WERI-Rb-1 (cell line): ENCODE results near the gene SUSD4.

ENCODE experiments used
- DNase-seq: peaks from one replicate; pipeline ENCODE4 v3.0.0-alpha.2; 2020
- H3K27ac ChIP-seq: fragments of 250-450 bp; sonication (Bioruptor Pico); 2 replicates; pipeline ENCODE4 v1.5.1; 2020; ENCODE audit warnings: mild to moderate bottlenecking, moderate library complexity
- H3K27me3 ChIP-seq: fragments of 250-450 bp; sonication (Bioruptor Pico); 2 replicates; pipeline ENCODE4 v1.5.1; 2021; ENCODE audit warnings: mild to moderate bottlenecking, low read depth, moderate library complexity; ENCODE audit not compliant: insufficient read depth, severe bottlenecking
- H3K36me3 ChIP-seq: fragments of 250-450 bp; sonication (Bioruptor Pico); 2 replicates; pipeline ENCODE4 v1.5.1; 2020; ENCODE audit warnings: mild to moderate bottlenecking, moderate library complexity
- H3K4me3 ChIP-seq: 2 replicates; pipeline ENCODE4 v1.5.1; 2011; ENCODE audit warnings: low read depth, mild to moderate bottlenecking, control low read depth, low read length
- H3K9me3 ChIP-seq: fragments of 250-450 bp; sonication (Bioruptor Pico); 2 replicates; pipeline ENCODE4 v1.5.1; 2021; ENCODE audit warnings: mild to moderate bottlenecking, moderate library complexity; ENCODE audit not compliant: severe bottlenecking
- TF ChIP-seq, protein P1 (sequence below): IDR thresholded peaks from 2 replicates; pipeline ENCODE4 v1.5.1; 2011; ENCODE audit warnings: low read depth, mild to moderate bottlenecking, control low read depth, inconsistent platforms, low read length

SUSD4 gene

DNA sequence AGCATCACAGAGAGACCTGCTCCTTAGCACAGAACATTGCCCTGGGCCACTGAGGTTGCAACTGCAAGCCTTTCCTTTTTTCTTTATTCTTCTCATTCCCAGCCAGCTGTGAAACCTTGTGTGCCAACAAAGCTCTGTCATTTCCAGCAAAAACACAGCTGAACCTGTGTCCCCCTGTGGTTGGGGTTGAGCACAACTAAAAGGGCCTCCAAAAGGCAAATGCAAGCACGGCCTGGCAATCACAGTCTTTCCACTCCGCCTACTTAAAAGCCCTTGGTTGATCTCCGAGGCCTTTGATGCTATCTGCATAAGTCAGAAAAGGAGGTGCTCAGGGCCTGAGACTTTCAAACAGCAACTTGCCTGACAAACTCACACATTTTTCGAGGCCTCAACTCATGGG, 32.7 kb downstream of the SUSD4 start:
- TF ChIP-seq, protein P1, sequence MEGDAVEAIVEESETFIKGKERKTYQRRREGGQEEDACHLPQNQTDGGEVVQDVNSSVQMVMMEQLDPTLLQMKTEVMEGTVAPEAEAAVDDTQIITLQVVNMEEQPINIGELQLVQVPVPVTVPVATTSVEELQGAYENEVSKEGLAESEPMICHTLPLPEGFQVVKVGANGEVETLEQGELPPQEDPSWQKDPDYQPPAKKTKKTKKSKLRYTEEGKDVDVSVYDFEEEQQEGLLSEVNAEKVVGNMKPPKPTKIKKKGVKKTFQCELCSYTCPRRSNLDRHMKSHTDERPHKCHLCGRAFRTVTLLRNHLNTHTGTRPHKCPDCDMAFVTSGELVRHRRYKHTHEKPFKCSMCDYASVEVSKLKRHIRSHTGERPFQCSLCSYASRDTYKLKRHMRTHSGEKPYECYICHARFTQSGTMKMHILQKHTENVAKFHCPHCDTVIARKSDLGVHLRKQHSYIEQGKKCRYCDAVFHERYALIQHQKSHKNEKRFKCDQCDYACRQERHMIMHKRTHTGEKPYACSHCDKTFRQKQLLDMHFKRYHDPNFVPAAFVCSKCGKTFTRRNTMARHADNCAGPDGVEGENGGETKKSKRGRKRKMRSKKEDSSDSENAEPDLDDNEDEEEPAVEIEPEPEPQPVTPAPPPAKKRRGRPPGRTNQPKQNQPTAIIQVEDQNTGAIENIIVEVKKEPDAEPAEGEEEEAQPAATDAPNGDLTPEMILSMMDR: no peak
- no peaks in the 10 kb centered on the region for H3K9me3 ChIP-seq
- no peaks in the 10 kb centered on the region for H3K27me3 ChIP-seq
- DNase-seq: no peak
- no peaks in the 10 kb centered on the region for H3K36me3 ChIP-seq
- no peak overlapping the region for H3K27ac ChIP-seq
- H3K4me3 ChIP-seq: no peak overlapping the region

DNA sequence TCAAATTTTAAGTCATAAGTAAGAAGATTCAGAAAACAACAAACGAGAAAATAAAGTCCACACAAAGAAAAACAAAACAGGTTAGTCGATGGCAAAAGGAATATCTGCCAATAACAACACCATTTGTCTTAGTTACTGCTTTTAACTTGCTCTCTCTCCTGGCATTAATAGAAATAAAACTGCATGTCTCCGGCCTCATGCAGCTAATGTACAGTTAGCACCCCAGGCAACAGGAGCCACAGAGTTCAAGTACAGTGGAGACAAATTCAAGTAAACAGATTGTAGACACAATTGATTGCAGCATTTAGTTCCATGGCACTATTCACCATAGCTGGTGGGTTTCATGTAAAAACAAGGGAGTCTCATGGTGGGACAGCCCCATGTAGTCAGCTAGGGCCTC, 33.5 kb downstream of the SUSD4 start:
- DNase-seq: no peak
- TF ChIP-seq, protein P1: no peak

GRCh38 chr1:223329664-223330415, 34.1 kb downstream of the SUSD4 start:
- TF ChIP-seq, protein P1: no peak
- H3K9me3 ChIP-seq: no peaks in the 10 kb centered on the region
- H3K27ac ChIP-seq: no peak overlapping the region
- no peaks in the 10 kb centered on the region for H3K36me3 ChIP-seq
- no peak for DNase-seq
- H3K4me3 ChIP-seq: no peak overlapping the region
- H3K27me3 ChIP-seq: no peaks in the 10 kb centered on the region

More for the DNA sequence above, 33.5 kb downstream of the SUSD4 start:
- Histone ChIP-seq H3K4me3 (no peak overlapping the region), H3K36me3 (no peaks in the 10 kb centered on the region), H3K9me3 (no peaks in the 10 kb centered on the region), H3K27ac (no peak overlapping the region), H3K27me3 (no peaks in the 10 kb centered on the region)

DNA sequence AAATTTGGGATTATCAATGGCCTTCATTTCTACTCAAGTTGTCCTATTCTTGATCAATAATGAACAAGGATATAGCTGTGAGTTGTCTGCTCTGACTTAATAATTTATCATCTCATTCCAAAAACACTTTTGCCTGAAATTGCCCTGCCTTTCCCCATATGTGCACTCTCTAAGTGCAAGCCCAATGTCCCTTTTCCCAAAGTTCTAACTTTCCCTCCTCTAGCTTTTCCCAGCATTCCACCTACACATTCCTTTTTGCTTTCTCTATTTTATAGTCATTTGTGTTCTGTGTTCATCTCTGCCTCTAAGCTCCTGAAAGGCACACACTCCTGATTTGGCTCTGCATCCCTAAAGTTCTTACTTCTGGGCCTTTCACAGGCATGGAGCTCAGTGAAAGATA, 34.7 kb downstream of the SUSD4 start:
- DNase-seq: no peak
- no peaks in the 10 kb centered on the region for H3K9me3 ChIP-seq
- no peaks in the 10 kb centered on the region for H3K36me3 ChIP-seq
- no peak overlapping the region for H3K27ac ChIP-seq
- TF ChIP-seq, protein P1: no peak
- no peaks in the 10 kb centered on the region for H3K27me3 ChIP-seq
- H3K4me3 ChIP-seq: no peak overlapping the region

DNA sequence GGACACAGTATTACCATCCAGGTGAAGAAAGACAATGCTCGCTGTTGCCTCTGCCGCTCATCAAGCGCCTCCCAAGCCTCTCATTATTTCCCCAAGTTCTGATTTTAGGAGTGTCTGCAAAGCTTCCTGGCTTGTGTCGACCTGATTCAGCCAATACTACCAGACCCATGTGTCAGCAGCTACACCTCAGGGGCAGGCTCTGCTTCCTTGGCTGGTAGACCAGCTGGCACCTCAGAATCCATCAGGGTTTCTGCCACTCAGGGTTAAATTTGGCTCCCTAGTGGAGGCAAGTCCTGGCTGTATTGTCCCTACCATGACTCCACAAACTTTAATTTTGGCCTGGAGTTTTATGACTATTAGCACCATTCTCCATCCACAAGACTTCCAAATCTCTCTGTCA, 35.4 kb downstream of the SUSD4 start:
- no peaks in the 10 kb centered on the region for H3K36me3 ChIP-seq
- H3K27ac ChIP-seq: no peak overlapping the region
- TF ChIP-seq, protein P1: no peak
- no peak overlapping the region for H3K4me3 ChIP-seq
- DNase-seq: no peak
- no peaks in the 10 kb centered on the region for H3K9me3 ChIP-seq
- H3K27me3 ChIP-seq: no peaks in the 10 kb centered on the region

- H3K4me3 ChIP-seq: no peak overlapping the region
- TF ChIP-seq, protein P1: no peak
- no peak overlapping the region for H3K27ac ChIP-seq
- DNase-seq: no peak
- H3K27me3 ChIP-seq: no peaks in the 10 kb centered on the region
- no peaks in the 10 kb centered on the region for H3K36me3 ChIP-seq
- H3K9me3 ChIP-seq: no peaks in the 10 kb centered on the region
Observed at GRCh38 chr1:223326776-223327175, 37.2 kb downstream of the SUSD4 start.
